Type B pancreatic cell (in vitro differentiated cells): ENCODE results near the gene FYN. TPM values are rescaled to one million over a fixed set of nuclear protein-coding genes. Genes with fewer than 3 reads are reported as not detected.

ENCODE experiments used
- DNase-seq: peaks from one replicate; pipeline ENCODE4 v3.0.0; 2021; ENCODE audit warnings: mixed read lengths; ENCODE audit not compliant: unreplicated experiment; ENCODE audit errors: extremely low spot score
- H3K27ac Mint-ChIP-seq: 2 replicates; pipeline ENCODE4 v1.8.0; 2021; ENCODE audit warnings: mild to moderate bottlenecking, mixed read lengths
- H3K27me3 Mint-ChIP-seq: 2 replicates; pipeline ENCODE4 v1.8.0; 2021; ENCODE audit warnings: mixed read lengths
- H3K36me3 Mint-ChIP-seq: 2 replicates; pipeline ENCODE4 v1.8.0; 2021; ENCODE audit warnings: mixed read lengths
- H3K4me1 Mint-ChIP-seq: one replicate; pipeline ENCODE4 v1.8.0; 2021; ENCODE audit warnings: mixed read lengths; ENCODE audit not compliant: unreplicated experiment
- H3K4me3 Mint-ChIP-seq: 2 replicates; pipeline ENCODE4 v1.8.0; 2021; ENCODE audit warnings: mild to moderate bottlenecking, mixed read lengths
- H3K9me3 Mint-ChIP-seq: 2 replicates; pipeline ENCODE4 v1.8.0; 2021; ENCODE audit warnings: mixed read lengths
- total RNA-seq: library from RNA; stranded (reverse); gene quantifications from 2 replicates; pipeline ENCODE4 v1.2.1, GENCODE V29; 2021; ENCODE audit warnings: low replicate concordance
- TF ChIP-seq, protein P1 (sequence below): fragments of 200-600 bp; sonication (generic); conservative IDR thresholded peaks from 2 replicates; pipeline ENCODE4 v1.5.0; 2021; ENCODE audit warnings: antibody characterized with exemption, mild to moderate bottlenecking

Gene FYN
- total RNA-seq, 1 donor from 2014 or later, result 131 TPM

DNA sequence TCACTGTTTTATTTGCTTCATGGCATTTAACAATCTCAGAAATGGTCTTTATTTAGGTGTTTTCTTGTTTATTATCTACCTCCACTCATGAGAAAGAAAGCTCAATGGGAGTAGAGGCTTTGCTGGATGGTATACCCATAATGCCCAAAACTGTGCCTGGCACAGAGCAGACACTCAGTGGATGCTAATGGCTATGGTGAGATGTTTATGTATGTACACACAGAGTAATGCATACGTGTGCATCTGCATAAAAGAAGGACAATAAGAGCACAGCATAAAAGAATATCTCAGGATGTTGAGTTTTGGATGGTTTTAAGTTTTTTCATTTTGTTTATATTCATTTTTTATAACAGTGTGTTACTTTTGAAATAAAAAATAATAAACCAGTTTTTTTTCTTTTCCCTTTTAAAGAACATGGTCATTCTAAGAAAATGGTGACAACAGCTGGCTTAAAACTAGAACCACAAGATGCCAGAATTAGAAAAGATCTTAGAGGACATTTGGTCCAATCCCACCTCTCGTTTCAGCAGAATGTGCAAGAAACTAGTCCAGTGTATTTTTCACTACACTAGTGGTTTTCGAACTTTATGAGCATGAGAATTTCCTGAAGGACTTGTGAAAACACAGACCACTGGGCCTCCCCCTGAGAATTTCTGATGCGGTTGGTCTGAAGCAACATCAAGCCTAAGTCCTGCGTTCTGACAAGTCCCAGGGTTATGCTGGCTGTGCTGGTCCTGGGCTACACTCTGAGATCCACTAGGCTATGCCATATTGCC, 131.9 kb downstream of the FYN start:
- Mint-ChIP-seq H3K27me3 (no peaks in the 10 kb centered on the region), H3K9me3 (no peaks in the 10 kb centered on the region), H3K4me3 (no peak overlapping the region), H3K27ac (no peak overlapping the region), H3K4me1 (peaks cover 48% of the 10 kb centered on the region), H3K36me3 (peaks cover 33% of the 10 kb centered on the region)
- TF ChIP-seq, protein P1, sequence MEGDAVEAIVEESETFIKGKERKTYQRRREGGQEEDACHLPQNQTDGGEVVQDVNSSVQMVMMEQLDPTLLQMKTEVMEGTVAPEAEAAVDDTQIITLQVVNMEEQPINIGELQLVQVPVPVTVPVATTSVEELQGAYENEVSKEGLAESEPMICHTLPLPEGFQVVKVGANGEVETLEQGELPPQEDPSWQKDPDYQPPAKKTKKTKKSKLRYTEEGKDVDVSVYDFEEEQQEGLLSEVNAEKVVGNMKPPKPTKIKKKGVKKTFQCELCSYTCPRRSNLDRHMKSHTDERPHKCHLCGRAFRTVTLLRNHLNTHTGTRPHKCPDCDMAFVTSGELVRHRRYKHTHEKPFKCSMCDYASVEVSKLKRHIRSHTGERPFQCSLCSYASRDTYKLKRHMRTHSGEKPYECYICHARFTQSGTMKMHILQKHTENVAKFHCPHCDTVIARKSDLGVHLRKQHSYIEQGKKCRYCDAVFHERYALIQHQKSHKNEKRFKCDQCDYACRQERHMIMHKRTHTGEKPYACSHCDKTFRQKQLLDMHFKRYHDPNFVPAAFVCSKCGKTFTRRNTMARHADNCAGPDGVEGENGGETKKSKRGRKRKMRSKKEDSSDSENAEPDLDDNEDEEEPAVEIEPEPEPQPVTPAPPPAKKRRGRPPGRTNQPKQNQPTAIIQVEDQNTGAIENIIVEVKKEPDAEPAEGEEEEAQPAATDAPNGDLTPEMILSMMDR, result no peak
- DNase-seq, result no peak

DNA sequence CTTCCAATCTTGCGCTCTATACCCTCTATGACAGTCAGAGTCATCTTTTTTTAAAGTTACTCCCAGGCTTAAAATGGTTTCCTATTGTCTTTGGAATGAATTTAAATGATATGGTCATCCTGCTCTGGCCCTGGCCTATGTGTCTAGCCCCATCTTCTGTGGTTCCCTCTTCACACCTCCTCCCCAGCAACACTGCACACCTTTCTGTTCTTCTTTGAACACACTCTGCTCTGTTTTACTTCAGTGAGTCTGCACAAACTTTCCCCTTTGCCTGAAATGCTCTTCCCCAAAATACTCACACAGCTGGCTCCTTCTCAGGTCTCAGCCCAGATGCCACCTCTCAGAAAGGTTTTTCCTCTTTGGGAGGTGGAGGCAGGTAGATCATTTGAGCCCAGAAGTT, 132.7 kb downstream of the FYN start:
- no peak overlapping the region for H3K27ac Mint-ChIP-seq
- H3K4me3 Mint-ChIP-seq, result no peak overlapping the region
- H3K36me3 Mint-ChIP-seq, result peaks cover 37% of the 10 kb centered on the region
- no peak for DNase-seq
- H3K9me3 Mint-ChIP-seq, result no peaks in the 10 kb centered on the region
- TF ChIP-seq, protein P1, result no peak
- H3K27me3 Mint-ChIP-seq, result no peaks in the 10 kb centered on the region
- H3K4me1 Mint-ChIP-seq, result peaks cover 54% of the 10 kb centered on the region

DNA sequence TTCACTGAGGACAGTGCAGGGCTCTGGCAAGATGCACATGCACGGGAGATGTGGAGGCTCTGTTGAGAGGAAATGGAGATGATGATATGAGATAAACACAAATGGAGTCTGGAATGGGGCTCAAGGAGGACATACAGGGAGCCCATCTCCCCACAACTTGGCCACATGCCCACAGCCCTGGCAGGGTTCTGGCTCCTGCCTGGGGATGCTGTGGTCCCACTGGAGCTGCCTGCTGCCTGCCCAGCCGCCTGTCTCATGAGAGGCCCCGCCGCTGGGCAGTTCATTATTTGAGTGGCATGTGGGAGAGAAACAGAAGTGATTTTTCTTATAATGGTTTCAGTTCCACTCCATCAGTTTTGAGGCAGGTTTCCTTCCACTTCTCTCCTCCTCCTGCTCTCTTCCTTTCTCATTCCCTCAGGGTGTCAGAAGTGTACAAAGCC, 134.0 kb downstream of the FYN start:
- peaks cover 48% of the 10 kb centered on the region for H3K36me3 Mint-ChIP-seq
- H3K4me1 Mint-ChIP-seq, result peaks cover 63% of the 10 kb centered on the region
- no peak overlapping the region for H3K4me3 Mint-ChIP-seq
- H3K9me3 Mint-ChIP-seq, result no peaks in the 10 kb centered on the region
- TF ChIP-seq, protein P1, result no peak
- H3K27me3 Mint-ChIP-seq, result no peaks in the 10 kb centered on the region
- DNase-seq, result no peak
- H3K27ac Mint-ChIP-seq, result peak overlapping the region; percentile 69

DNA sequence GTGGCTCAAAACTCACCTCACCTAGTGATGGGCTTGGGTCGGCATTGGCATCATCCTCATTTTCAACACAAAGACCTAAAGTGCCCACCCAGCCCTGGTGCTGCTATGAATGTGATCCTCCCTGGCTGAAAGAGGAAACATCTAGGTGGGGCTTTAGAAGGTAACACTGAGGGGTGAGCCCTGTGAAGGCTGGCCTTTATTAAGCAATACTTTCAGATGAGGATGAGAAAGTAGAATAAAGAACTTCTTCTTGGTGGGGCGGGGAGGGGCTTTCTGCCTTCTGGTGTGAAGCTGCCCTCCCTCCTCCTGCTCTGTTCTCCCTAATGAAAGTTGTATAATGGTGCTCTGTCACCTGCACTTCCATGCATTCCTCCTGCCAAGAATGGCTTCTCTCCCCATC, 134.6 kb downstream of the FYN start:
- H3K27me3 Mint-ChIP-seq, result no peaks in the 10 kb centered on the region
- peak overlapping the region; percentile 69 for H3K27ac Mint-ChIP-seq

DNA sequence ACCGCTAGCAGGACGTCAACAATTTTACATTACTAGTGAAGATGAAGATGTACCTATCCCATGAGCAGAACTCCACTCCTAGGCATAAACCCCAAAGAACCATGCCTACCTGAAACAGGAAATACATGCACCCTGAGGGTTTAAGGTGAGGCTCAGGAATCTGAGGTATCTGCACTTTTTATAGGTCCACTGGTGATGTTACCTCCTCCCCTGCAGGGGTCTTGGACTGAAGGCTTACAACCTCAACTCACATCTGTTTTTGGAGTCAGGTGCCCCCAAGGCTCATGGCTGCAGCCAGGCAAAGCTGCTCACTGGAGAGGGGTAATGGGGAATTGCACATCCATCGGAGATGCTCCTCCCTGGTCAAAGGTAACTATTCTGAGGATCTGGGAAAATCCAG, 135.1 kb downstream of the FYN start:
- no peak overlapping the region for H3K4me3 Mint-ChIP-seq
- H3K9me3 Mint-ChIP-seq, result no peaks in the 10 kb centered on the region
- H3K27ac Mint-ChIP-seq, result peak overlapping the region; percentile 16
- H3K4me1 Mint-ChIP-seq, result peaks cover 59% of the 10 kb centered on the region
- no peaks in the 10 kb centered on the region for H3K27me3 Mint-ChIP-seq
- TF ChIP-seq, protein P1, result no peak
- no peak for DNase-seq
- peaks cover 41% of the 10 kb centered on the region for H3K36me3 Mint-ChIP-seq

More for the DNA sequence above, 134.6 kb downstream of the FYN start:
- Mint-ChIP-seq H3K4me1 (peaks cover 59% of the 10 kb centered on the region), H3K9me3 (no peaks in the 10 kb centered on the region), H3K36me3 (peaks cover 44% of the 10 kb centered on the region), H3K4me3 (no peak overlapping the region)
- no peak for DNase-seq
- TF ChIP-seq, protein P1, result no peak
